Right renal cortex interstitium (tissue), 3 donors: ENCODE measurements around the gene FILIP1L. TPM values are rescaled to one million over a fixed set of nuclear protein-coding genes. Genes with fewer than 3 reads are reported as not detected.

Experiments used
- DNase-seq, 3 donors: peaks; one replicate each; pipeline ENCODE4 v3.0.0-alpha.2; 2013; ENCODE audit warnings: low read depth in 3 of 3, low spot score in 2 of 3
- polyA plus RNA-seq, 3 donors: library from polyadenylated mRNA; unstranded; fragments of 120-200 nt; gene quantifications; one replicate each; pipeline ENCODE4 v1.2.1, GENCODE V29; 2013; ENCODE audit not compliant: insufficient read length in 3 of 3

FILIP1L gene
- polyA plus RNA-seq, 3 donors, result 20.4 to 22.5 (median 21.5) TPM

GRCh38 chr3:100022506-100022905 lies 91.8 kb downstream of the FILIP1L start:
- no peak for DNase-seq

GRCh38 chr3:100020876-100021644 lies 93.2 kb downstream of the FILIP1L start:
- DNase-seq, result no peak

DNA sequence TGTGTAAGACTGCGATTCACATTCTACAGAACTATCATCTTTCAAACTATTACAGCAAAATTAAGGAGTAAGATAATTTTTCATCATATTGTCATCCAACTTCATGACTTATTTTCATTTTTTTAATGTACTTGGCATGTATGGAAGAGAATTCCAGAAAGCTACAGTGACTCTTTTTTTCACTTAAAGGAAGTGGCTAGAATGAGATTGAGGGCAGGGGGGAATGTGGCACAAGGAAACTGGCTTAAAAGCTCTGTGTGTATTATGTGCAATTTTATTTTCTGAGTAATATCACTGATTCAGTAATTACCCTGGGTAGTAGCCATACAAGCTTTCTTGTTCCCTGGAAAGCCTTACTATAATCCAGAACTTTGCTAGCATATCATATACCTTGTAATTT lies 94.6 kb downstream of the FILIP1L start:
- DNase-seq, result no peak

- DNase-seq, result no peak
These were observed 95.5 kb downstream of the FILIP1L start for GRCh38 chr3:100018806-100019205.

- no peak for DNase-seq
These were observed 104.2 kb downstream of the FILIP1L start for GRCh38 chr3:100010087-100010417.

DNA sequence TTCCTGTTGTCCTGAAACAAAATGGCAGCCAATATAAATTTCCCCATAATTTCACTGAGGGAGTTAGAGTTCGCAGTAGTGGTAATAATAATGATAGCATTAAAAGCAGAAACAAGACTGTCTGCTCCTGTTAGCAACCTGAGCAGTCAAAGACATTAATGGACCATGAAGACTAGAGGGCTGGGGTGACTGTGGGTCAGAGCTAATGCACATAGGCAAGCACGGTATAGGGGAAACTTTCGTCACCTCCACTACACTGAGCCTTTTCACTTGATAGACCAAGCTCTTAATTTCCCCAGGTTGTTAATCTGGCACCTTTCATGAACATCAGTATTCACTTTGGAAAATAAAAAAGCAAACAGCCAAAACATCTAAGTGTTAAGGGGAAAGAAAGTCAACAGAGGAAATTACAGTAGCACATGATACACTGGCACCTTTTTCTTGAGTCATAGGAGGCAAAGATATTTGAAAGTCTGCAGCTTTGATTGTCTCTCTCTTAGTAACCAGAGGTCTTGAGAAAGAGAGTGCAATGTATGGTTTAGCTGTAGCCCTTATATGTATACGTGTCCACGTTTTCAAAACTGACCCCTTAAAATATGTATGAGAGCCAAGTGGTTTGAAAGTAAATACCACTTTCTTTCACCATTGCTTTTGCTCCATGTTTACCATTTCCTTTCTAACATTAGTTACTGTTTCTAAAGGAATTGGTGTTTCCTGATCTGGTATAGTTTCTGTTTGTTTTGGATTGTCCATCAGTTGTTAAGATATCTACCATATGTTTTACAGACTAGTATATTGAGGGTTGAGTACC lies 104.8 kb downstream of the FILIP1L start:
- no peak for DNase-seq

DNA sequence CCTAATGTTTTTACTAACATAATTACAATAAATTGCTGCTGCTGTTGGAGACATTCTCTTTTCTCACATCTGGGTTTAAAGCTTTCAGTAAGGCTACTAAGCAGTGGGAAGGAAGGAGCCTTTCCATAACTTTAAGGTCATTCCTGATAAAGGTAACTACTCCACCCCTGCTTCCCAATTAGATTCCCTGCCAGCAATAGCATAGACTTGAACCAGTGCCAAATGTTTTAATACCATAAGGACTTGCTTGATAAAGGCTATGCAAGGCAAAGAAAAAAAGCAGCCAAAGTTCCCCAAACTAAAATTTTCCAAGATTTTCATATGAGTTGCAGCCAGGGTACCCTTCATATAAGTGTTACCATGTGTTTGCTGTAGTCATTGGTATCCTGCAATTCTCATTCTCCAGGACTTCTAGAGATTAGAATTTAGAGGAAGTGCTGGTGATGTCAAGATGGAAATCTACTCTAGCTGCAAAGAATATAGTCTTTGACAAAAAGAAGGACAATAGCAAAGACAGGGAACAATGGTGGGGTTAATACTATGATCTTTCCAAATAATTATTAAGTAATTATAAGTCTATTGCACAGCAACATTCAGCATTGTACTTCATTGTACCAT lies 106.1 kb downstream of the FILIP1L start:
- no peak for DNase-seq

- no peak for DNase-seq
These were observed 107.0 kb downstream of the FILIP1L start for GRCh38 chr3:100007313-100007712.

DNA sequence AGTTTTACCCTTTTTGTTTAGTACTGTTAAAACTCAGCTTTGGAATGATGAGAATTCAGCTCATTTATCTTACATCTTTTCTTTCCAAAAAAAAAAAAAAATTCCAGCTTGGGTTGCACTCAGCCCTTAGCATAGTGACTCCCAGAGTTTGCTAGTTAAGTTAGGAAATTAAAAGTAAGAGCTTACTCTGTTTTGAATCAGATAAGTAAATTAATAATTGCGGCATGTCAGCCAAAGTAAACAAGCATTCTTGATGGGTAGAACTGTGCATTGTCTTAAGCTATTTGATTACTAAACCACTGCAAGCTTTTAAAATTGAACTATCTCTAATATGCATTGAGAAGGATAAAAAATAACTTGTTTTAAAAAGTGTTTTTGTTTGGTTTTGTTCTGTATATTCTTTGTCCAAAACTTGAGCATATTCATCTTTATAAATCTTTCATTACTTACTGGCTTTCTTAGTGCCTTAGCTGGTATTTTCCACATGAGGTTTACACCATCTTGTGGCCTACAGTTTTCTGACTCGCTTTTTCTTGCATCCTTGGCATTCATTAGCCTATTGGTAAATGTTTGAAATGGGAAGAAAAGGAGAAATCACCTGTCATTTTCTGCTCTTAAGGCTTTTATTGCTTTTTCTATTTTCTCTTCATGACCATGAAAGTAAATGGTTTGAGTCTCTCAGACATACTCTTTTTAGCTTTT lies 107.6 kb downstream of the FILIP1L start:
- DNase-seq, result no peak

DNA sequence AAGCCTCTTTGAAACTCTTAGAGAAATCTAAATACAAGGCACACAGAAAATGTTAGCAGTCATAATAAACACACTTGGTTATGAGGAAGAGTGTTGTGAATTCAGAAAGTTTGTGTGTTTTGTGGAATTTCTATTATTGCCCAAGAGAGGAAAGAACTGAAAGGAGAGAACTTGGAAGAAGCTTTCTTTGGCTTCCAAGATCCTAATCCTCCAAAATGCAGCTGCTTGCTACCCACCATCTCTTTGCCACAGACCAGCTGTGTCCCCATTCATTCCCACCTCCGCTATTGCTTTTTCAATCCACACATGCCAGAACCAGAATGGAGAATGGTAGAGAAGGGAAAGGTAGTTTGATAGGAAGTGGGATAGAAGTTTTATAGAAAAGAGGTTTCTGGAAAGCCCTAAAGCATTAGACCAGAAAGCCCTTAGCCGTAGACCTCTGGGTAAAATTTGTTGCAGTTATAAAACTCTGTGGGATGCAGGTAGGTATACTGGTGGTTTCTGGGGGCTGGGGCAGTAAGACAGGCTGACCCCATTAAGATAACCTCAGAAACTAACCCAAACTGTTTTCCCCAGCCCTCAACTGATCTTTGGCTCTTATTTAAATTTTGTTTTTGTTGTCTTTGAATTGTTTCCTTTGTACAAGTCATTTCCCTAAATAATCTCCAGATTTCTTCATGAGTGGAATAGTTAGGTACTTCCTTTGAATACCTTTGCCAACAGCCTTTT lies 108.5 kb downstream of the FILIP1L start:
- no peak for DNase-seq

DNA sequence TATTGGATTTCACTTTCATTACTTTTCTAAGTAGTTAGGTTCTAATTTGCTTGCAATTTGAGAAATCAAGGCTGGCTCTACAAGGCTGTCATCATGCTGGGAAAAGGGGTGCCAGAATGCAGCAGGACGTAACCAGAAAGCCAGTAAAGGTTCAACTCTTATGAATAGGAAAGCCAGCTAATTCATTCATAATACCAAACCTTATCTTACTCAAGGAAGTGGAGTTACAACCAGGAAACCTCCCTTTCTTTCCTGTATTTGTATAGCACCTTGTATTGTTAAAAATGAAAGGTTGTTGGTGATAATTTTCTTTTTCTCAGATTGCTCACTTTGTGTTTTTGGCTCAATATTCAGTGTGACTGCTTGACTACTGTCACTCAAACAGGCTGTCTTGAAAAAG lies 109.4 kb downstream of the FILIP1L start:
- DNase-seq, result no peak

DNA sequence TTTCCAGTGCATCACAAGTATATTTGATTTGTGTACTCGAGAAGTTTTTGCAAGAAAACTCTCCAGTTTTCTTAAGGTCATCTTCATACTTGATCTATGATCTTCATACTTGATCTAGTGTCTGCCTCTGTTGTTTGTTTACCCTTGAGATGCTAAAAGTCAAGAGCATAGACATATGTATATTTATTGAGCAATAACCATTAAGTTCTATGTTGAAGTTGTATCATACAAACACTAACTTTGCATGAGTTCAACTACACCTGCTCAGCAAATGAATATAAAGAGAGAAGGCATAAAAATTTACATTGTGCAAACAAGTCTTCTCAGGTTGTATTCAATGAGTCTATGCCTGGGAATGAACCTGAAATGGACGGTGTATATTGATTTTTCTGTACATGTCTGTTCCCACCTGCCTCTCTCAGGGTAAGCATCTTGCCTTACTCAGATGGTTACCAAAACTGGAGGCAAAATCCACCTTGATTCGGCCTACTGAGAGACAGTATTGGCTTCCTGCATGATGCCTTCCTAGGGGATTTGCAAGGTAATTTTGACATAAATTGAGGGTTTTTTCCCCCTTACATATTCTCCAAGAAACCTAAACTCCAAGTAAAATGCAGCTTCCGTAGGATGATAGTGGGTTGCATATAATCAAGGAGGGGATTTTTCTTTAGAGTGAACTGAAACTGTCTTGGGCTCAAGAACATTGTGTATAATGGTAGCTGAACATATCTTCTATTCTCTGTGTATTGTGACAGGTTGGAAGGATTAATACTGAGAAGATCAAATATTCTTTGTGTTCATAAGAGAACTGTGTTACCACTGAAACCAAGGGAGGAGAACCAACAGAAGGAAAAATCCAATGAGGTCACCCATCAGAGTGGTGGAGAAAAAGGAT lies 110.4 kb downstream of the FILIP1L start:
- no peak for DNase-seq

DNA sequence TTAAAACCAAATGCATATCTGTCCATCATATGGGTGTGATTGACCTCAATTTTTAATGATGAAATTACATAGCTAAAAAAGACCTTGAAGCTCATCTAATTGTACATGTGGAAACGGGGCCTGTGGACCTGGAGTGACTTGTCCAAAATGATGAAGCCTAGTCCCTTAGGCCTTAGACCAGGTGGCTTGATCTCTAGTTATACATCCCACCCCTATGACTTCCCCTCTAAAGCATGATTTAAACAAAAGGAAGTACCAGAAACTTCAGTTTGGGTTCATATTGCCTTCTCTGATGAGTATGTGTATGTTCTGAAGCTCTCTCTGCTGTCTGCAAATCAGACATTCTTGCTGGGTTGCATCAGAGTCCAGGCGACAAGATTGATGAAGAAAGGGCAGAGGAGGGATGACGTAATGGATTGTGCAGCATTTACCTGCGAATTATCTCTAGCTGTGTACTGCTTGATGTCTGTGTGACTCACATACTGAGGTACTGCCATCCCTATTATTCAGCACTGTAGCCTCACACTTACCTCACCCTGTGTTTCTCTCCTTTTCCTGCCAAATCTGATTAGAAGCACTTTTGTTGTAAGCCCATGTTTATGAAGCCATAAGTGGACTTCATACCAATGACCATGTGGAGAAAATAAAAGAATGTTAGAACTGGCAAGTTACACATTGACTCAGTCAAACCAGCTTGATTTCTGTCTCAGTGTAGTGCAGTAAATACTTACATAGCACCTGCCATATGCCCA lies 111.5 kb downstream of the FILIP1L start:
- DNase-seq, result no peak

- no peak for DNase-seq
These were observed 112.6 kb downstream of the FILIP1L start for GRCh38 chr3:100001526-100002270.

DNA sequence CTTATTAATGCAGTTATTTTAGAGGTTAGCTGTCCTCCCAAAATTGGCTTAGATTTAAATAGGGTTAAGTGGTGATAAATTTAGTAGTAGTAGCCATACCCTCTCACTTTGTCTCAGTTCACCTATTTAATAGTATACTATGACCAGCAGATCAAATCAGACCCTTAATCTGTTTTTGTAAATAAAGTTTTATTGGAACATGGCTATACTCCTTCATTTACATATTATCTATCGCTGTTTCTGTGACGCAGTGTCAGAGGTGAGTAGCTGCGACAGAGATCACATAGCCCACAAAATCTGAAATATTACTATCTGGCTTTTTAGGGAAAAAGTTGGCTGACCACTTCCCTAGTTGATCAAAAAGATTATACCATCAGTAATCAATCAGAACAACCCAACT lies 113.2 kb downstream of the FILIP1L start:
- DNase-seq, result no peak

DNA sequence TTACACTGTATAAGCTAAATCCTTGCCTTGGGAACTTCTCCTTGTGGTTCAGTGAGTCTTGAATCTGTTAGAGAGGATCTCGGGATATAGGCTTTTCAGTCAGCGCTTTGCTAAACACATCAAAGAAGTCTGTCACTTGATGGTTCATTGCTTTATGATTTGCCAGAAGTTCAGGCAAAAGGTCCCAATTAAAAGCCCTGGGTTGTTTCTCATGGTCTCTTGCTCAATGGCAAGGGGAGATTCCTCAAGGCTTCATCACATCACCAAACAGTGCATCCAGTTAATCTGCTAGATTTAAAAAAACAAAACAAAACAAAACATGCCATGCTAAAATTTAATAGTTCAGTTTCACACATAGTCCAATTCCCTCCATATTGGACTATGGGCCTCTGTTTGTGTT lies 114.8 kb downstream of the FILIP1L start:
- DNase-seq, result no peak

GRCh38 chr3:99997293-99997692 lies 117.0 kb downstream of the FILIP1L start:
- no peak for DNase-seq

DNA sequence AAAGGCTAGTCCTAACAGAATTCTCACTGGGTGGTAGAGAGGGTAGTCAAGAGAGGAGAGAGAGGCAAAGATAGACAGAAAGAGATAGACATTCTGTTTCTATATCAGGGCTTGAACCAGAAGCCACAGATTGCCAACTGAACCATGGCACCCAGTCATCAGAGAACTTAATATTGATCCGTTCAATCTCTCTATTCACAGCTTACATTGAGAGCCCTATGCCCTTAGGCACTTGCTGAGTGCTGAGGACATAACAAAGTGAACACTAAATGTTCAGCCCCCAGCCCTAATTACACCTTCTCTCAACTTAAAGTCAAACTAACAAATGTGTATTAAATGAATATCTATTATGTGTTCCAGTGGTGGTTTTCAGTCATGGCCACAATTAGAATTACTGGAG lies 124.1 kb downstream of the FILIP1L start:
- DNase-seq, result no peak
